ENCODE results near the gene AMBRA1.

- TF ChIP-seq CTCF (IDR thresholded peaks at IDR 0.05) (no peak), POLR2A (IDR thresholded peaks at IDR 0.05) (no peak), EP300 (IDR thresholded peaks at IDR 0.05) (no peak), POLR2AphosphoS5 (IDR thresholded peaks at IDR 0.05) (no peak)
Observed at GRCh38 chr11:46560300-46560991, 33.4 kb downstream of the AMBRA1 start.

All from upper lobe of left lung (tissue), 4 donors.